Right lobe of liver (tissue), 4 donors: ENCODE results near the gene CDH8.

Experiments
- CTCF ChIP-seq, 4 donors: fragments of 200-600 bp in 3 of 4; fragments of 450-650 bp in 1 of 4; IDR thresholded peaks; one replicate each; pipeline versions ENCODE4 v1.5.1 to v1.8.0; 2016 to 2022; ENCODE audit warnings: antibody characterized with exemption in 4 of 4, mild to moderate bottlenecking in 2 of 4
- POLR2A ChIP-seq: fragments of 450-650 bp; IDR thresholded peaks from one replicate; pipeline ENCODE4 v1.6.1; 2017; ENCODE audit warnings: antibody characterized with exemption, mild to moderate bottlenecking
- donor health status: DM: no; HTN: no; CAD: no.
- donor health status: DM: no; HTN: no; CAD: no.
- donor health status: DM: no; HTN: yes; CAD: no.

- TF ChIP-seq CTCF (IDR thresholded peaks at IDR 0.05) (no peak), POLR2A (no peak)
Observed at GRCh38 chr16:61726125-61726524, 310.1 kb downstream of the CDH8 start.
